K562 (cell line): ENCODE measurements around the gene AGPAT3. TPM values are rescaled to one million over a fixed set of nuclear protein-coding genes. Genes with fewer than 3 reads are reported as not detected.

Experiments used
- CEBPG ChIP-seq, 3 experiments: fragments of 200-800 bp in 1 of 3; sonication (Bioruptor generic) in 1 of 3; sonication (generic) in 1 of 3; formaldehyde crosslinking in 1 of 3; IDR thresholded peaks in 2 of 3; conservative IDR thresholded peaks in 1 of 3; 2 replicates each; pipeline versions ENCODE4 v1.6.1 to v1.8.0; 2016 to 2022; ENCODE audit warnings: missing compliant biosample characterization in 2 of 3, missing genetic modification characterization in 2 of 3, mild to moderate bottlenecking in 1 of 3, missing genetic modification reagents in 1 of 3
- DACH1 ChIP-seq: fragments of 450-650 bp; IDR thresholded peaks from 2 replicates; pipeline ENCODE4 v1.6.1; 2018; ENCODE audit not compliant: partially characterized antibody
- ERF ChIP-seq: fragments of 450-650 bp; formaldehyde crosslinking; IDR thresholded peaks from 2 replicates; pipeline ENCODE4 v1.4.0; 2020; ENCODE audit warnings: mild to moderate bottlenecking, mixed read lengths
- ETV1 ChIP-seq: fragments of 450-650 bp; conservative IDR thresholded peaks from 2 replicates; pipeline ENCODE4 v1.6.1; 2016; ENCODE audit warnings: missing genetic modification characterization, control low read depth, low read depth, missing compliant biosample characterization
- ETV5 ChIP-seq: sonication (generic); formaldehyde crosslinking; IDR thresholded peaks from 2 replicates; pipeline ENCODE4 v1.4.0; 2020; ENCODE audit warnings: low read depth, mild to moderate bottlenecking, missing genetic modification reagents
- GABPB2 ChIP-seq: fragments of 250-450 bp; sonication (Bioruptor Pico); conservative IDR thresholded peaks from 2 replicates; pipeline ENCODE4 v1.5.1; 2021; ENCODE audit warnings: mild to moderate bottlenecking
- GTF2F1 ChIP-seq: IDR thresholded peaks from 2 replicates; pipeline ENCODE4 v1.6.1; 2011; ENCODE audit warnings: low read depth, low read length, improper control_type of control experiment
- HDAC2 ChIP-seq: fragments of 450-650 bp; IDR thresholded peaks from 2 replicates; pipeline ENCODE4 v1.6.1; 2016; ENCODE audit warnings: mild to moderate bottlenecking
- HNRNPH1 ChIP-seq: fragments of 200-400 bp; formaldehyde crosslinking; optimal IDR thresholded peaks from 2 replicates; pipeline ENCODE3; 2017; ENCODE audit warnings: low read depth, mild to moderate bottlenecking, low read length, moderate library complexity
- KDM5B ChIP-seq: fragments of 200-600 bp; sonication (generic); IDR thresholded peaks from 2 replicates; pipeline ENCODE4 v1.6.1; 2012; ENCODE audit warnings: low read depth, mild to moderate bottlenecking, moderate library complexity, low read length, control low read depth, inconsistent platforms; ENCODE audit not compliant: insufficient replicate concordance
- L3MBTL2 ChIP-seq: fragments of 450-650 bp; IDR thresholded peaks from 2 replicates; pipeline ENCODE4 v1.6.1; 2016; ENCODE audit warnings: mild to moderate bottlenecking, moderate library complexity
- MEF2A ChIP-seq: IDR thresholded peaks from 2 replicates; pipeline ENCODE4 v1.6.1; 2011; ENCODE audit warnings: low read depth, mild to moderate bottlenecking, low read length, moderate library complexity; ENCODE audit not compliant: control insufficient read depth
- MEIS2 ChIP-seq: fragments of 450-650 bp; IDR thresholded peaks from 2 replicates; pipeline ENCODE4 v1.6.1; 2014; ENCODE audit warnings: mild to moderate bottlenecking; ENCODE audit not compliant: partially characterized antibody
- RAD21 ChIP-seq, 2 experiments: fragments of 250-450 bp in 1 of 2; fragments of 450-650 bp in 1 of 2; sonication (Bioruptor Pico) in 1 of 2; formaldehyde crosslinking in 1 of 2; IDR thresholded peaks in 1 of 2; conservative IDR thresholded peaks in 1 of 2; 2 replicates each; pipeline versions ENCODE4 v1.4.0 to v1.8.0; 2020 to 2022; ENCODE audit warnings: mild to moderate bottlenecking in 2 of 2, moderate library complexity in 1 of 2
- TARDBP ChIP-seq: fragments of 450-650 bp; IDR thresholded peaks from 2 replicates; pipeline ENCODE4 v1.6.1; 2016
- TCF3 ChIP-seq: sonication (generic); formaldehyde crosslinking; IDR thresholded peaks from 2 replicates; pipeline ENCODE4 v1.4.0; 2020; ENCODE audit warnings: mild to moderate bottlenecking, missing genetic modification reagents
- YY1 ChIP-seq, 3 experiments: IDR thresholded peaks; 2 replicates each; pipeline ENCODE4 v1.6.1; 2011; ENCODE audit warnings: low read length in 2 of 3, mild to moderate bottlenecking in 2 of 3, moderate library complexity in 2 of 3, borderline replicate concordance in 1 of 3, control low read depth in 1 of 3, low read depth in 1 of 3; ENCODE audit not compliant: insufficient read depth in 3 of 3, insufficient replicate concordance in 2 of 3, control insufficient read depth in 1 of 3, insufficient read length in 1 of 3; ENCODE audit errors: extremely low read depth in 1 of 3
- ZNF121 ChIP-seq: sonication (generic); formaldehyde crosslinking; conservative IDR thresholded peaks from 2 replicates; pipeline ENCODE4 v1.8.0; 2022; ENCODE audit warnings: missing genetic modification reagents
- ZNF146 ChIP-seq: IDR thresholded peaks from one replicate; pipeline ENCODE4 v1.6.1; 2018; ENCODE audit warnings: missing compliant biosample characterization; ENCODE audit not compliant: unreplicated experiment
- ZNF507 ChIP-seq: conservative IDR thresholded peaks from 2 replicates; pipeline ENCODE4 v1.6.1; 2017; ENCODE audit warnings: missing genetic modification characterization, missing compliant biosample characterization
- ZNF589 ChIP-seq: fragments of 200-800 bp; sonication (Bioruptor generic); IDR thresholded peaks from 2 replicates; pipeline ENCODE4 v1.6.1; 2016; ENCODE audit warnings: low read depth, missing genetic modification characterization, missing compliant biosample characterization
- ZNF695 ChIP-seq: fragments of 450-650 bp; formaldehyde crosslinking; IDR thresholded peaks from 2 replicates; pipeline ENCODE4 v1.4.0; 2020; ENCODE audit warnings: mild to moderate bottlenecking, moderate library complexity
- ZNF76 ChIP-seq: fragments of 250-450 bp; sonication (Bioruptor Pico); IDR thresholded peaks from 2 replicates; pipeline ENCODE4 v1.4.0; 2020; ENCODE audit warnings: mild to moderate bottlenecking, moderate library complexity, borderline replicate concordance
- polyA plus RNA-seq, 8 experiments: library from polyadenylated mRNA; depleted of rRNA in 4 of 8; stranded (reverse) in 5 of 8; unstranded in 3 of 8; fragments of >200 nt; fragmentation: Nextera tagmentation in 2 of 8; fragmentation: Illumina TruSeq in 1 of 8; extraction: Ambion mirVana in 2 of 8; extraction: Trizol in 1 of 8; gene quantifications; 2 replicates each; pipeline versions ENCODE4 v1.2.1 to v1.2.3, GENCODE V29; 2011 to 2014; ENCODE audit warnings: inconsistent platforms in 1 of 8, missing spikeins in 1 of 8
- total RNA-seq, 7 experiments: library from RNA; depleted of rRNA in 6 of 7; stranded (reverse); fragments of >200 nt in 6 of 7; fragmentation: Illumina TruSeq in 2 of 7; extraction: Trizol in 2 of 7; gene quantifications; 2 replicates each; pipeline versions ENCODE4 v1.2.1 to v1.2.3, GENCODE V29; 2011 to 2021; ENCODE audit warnings: low replicate concordance in 1 of 7
- TF ChIP-seq, protein P1 (sequence below): fragments of 250-450 bp; sonication (Bioruptor Pico); IDR thresholded peaks from 2 replicates; pipeline ENCODE4 v1.9.0; 2021; ENCODE audit warnings: mild to moderate bottlenecking
- TF ChIP-seq, protein P2 (sequence below): fragments of 450-650 bp; IDR thresholded peaks from one replicate; pipeline ENCODE4 v1.6.1; 2018; ENCODE audit warnings: mild to moderate bottlenecking, moderate library complexity; ENCODE audit not compliant: partially characterized antibody

Gene AGPAT3
- total and polyA plus RNA-seq, 9 of the 15 experiments (the other 6 are each of a cell fraction or from before 2014, with no cell fraction given): 1.5 to 88.4 (median 35.7) TPM

DNA sequence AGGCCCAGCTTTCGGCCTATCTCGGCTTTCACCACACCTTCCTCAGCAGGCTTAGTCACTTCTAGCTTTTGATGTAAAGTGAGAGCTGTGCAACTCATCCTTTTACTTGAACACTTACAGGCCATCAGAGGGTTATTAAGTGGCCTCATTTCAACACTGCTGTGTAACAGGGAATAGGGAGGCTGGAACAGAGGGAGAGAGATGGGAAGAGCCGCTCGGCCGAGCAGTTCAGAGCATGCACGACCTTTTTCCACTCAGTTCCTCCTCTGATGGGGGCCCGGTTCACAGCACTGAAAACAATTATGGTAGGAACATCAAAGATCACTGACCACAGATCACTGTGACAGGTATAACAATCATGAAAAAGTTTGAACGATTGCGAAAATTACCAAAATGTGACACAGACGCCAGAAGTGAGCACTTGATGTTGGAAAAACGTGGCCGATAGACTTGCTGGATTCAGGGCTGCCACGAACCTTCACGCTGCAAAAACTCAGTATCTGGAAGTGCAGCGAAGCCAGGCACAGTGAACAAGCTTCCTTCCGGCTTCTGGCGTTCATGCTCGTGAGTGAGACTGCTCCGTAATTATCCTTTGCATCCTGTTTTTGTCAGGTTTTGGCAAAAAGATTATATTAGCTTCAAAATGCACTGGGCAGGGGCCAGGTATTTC lies 28.6 kb downstream of the AGPAT3 start (continued):
- TF ChIP-seq MEIS2: peak; percentile 39
- no peak for TF ChIP-seq ZNF589 (CRISPR knock-in tag)
- no peak for TF ChIP-seq ERF
- peak; percentile 32 for TF ChIP-seq KDM5B
- TF ChIP-seq YY1 (IDR thresholded peaks at IDR 0.05; ENCODE audit: borderline replicate concordance in 1 of 3, control insufficient read depth in 1 of 3, extremely low read depth in 1 of 3, insufficient read depth in 3 of 3, insufficient read length in 1 of 3, insufficient replicate concordance in 2 of 3, low read depth in 1 of 3, low read length in 2 of 3): peak in 1 of 3 experiments; percentile 27
- TF ChIP-seq, protein P1, sequence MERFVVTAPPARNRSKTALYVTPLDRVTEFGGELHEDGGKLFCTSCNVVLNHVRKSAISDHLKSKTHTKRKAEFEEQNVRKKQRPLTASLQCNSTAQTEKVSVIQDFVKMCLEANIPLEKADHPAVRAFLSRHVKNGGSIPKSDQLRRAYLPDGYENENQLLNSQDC (CRISPR knock-in tag): no peak; the same call in 1 of the 2 replicates
- TF ChIP-seq L3MBTL2: peak; percentile 60
- peak; percentile 11; the same call in 1 of the 2 replicates for TF ChIP-seq ZNF121 (CRISPR knock-in tag)
- TF ChIP-seq, protein P2, sequence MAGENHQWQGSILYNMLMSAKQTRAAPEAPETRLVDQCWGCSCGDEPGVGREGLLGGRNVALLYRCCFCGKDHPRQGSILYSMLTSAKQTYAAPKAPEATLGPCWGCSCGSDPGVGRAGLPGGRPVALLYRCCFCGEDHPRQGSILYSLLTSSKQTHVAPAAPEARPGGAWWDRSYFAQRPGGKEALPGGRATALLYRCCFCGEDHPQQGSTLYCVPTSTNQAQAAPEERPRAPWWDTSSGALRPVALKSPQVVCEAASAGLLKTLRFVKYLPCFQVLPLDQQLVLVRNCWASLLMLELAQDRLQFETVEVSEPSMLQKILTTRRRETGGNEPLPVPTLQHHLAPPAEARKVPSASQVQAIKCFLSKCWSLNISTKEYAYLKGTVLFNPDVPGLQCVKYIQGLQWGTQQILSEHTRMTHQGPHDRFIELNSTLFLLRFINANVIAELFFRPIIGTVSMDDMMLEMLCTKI: no peak
- TF ChIP-seq HDAC2: peak; percentile 20; the same call in 1 of the 2 replicates
- peak; percentile 90 for TF ChIP-seq ETV1
- TF ChIP-seq RAD21 (CRISPR knock-in tag; conservative IDR thresholded peaks at IDR 0.05 in 1 of 2, IDR thresholded peaks at IDR 0.05 in 1 of 2): no peak
- TF ChIP-seq CEBPG (CRISPR knock-in tag; IDR thresholded peaks at IDR 0.05): no peak
- 0 out of 4 replicates have a peak, but pooled peaks of 1 of the 2 experiments have one; percentile 22 for TF ChIP-seq CEBPG (tag; conservative IDR thresholded peaks at IDR 0.05 in 1 of 2, IDR thresholded peaks at IDR 0.05 in 1 of 2)
- no peak for TF ChIP-seq ZNF507 (tag)
- no peak for TF ChIP-seq GTF2F1
- no peak for TF ChIP-seq HNRNPH1
- no peak for TF ChIP-seq GABPB2 (CRISPR knock-in tag)
- TF ChIP-seq ZNF695 (CRISPR knock-in tag): no peak
- no peak for TF ChIP-seq ZNF146 (CRISPR knock-in tag)
- no peak for TF ChIP-seq DACH1
- TF ChIP-seq ETV5: peak; percentile 71
- no peak for TF ChIP-seq MEF2A
- no peak for TF ChIP-seq ZNF76
- peak; percentile 12; the same call in 1 of the 2 replicates for TF ChIP-seq TARDBP
- TF ChIP-seq TCF3 (CRISPR knock-in tag): peak; percentile 24; the same call in 1 of the 2 replicates
